H1 (cell line): Measurements from ENCODE around the gene VWA3B. TPM values are rescaled to one million over a fixed set of nuclear protein-coding genes. Genes with fewer than 3 reads are reported as not detected.

Experiments used
- CTCF ChIA-PET: fragments of 300-600 bp; sonication (Branson Sonifier 250); formaldehyde crosslinking; loops from one replicate; lab custom pipeline; 2021; ENCODE audit not compliant: partially characterized antibody; lab: Charles Lee
- POLR2A ChIA-PET: fragments of 300-600 bp; sonication (Branson Sonifier 250); formaldehyde crosslinking; loops from one replicate; lab custom pipeline; 2021; ENCODE audit warnings: inconsistent platforms; ENCODE audit not compliant: partially characterized antibody; lab: Charles Lee
- DNase-seq, 2 experiments: peaks; one replicate each; pipeline versions ENCODE4 v3.0.0 to v3.0.0-alpha.2; 2010 to 2022; ENCODE audit warnings: low spot score in 2 of 2, low read depth in 1 of 2, mixed read lengths in 1 of 2
- FAIRE-seq: peaks from 2 replicates; lab custom pipeline; 2011; peaks lifted over from hg19 to GRCh38; lab: Jason Lieb, UNC
- H2AFZ ChIP-seq: 2 replicates; pipeline ENCODE4 v1.8.1; 2012; ENCODE audit warnings: low read length, inconsistent platforms
- H2AK5ac ChIP-seq: 2 replicates; pipeline ENCODE4 v1.6.1; 2013; ENCODE audit warnings: low read depth, low read length
- H2BK120ac ChIP-seq: replicated peaks from 2 replicates; pipeline ENCODE3; 2013; ENCODE audit warnings: low read depth, low read length, inconsistent platforms
- H2BK12ac ChIP-seq: 2 replicates; pipeline ENCODE4 v1.6.1; 2013; ENCODE audit warnings: low read depth, low read length
- H2BK15ac ChIP-seq: 2 replicates; pipeline ENCODE4 v1.6.1; 2013; ENCODE audit warnings: low read length
- H2BK20ac ChIP-seq: 2 replicates; pipeline ENCODE4 v1.6.1; 2013; ENCODE audit warnings: low read length
- H2BK5ac ChIP-seq: 2 replicates; pipeline ENCODE4 v1.6.1; 2013; ENCODE audit warnings: low read depth, low read length
- H3K14ac ChIP-seq: 2 replicates; pipeline ENCODE4 v1.6.1; 2013; ENCODE audit warnings: inconsistent platforms; ENCODE audit not compliant: insufficient read length
- H3K18ac ChIP-seq: 2 replicates; pipeline ENCODE4 v1.6.1; 2013; ENCODE audit warnings: low read length; ENCODE audit errors: extremely low read depth
- H3K23ac ChIP-seq: 2 replicates; pipeline ENCODE4 v1.6.1; 2013; ENCODE audit warnings: inconsistent platforms; ENCODE audit not compliant: insufficient read length
- H3K23me2 ChIP-seq: 2 replicates; pipeline ENCODE4 v1.6.1; 2013; ENCODE audit warnings: low read depth, low read length
- H3K27ac ChIP-seq: 2 replicates; pipeline ENCODE4 v1.6.1; 2011; ENCODE audit warnings: low read depth, low read length, inconsistent platforms
- H3K27me3 ChIP-seq, 4 experiments: replicated peaks in 1 of 4; 1 replicate in 1 of 4; 2 replicates in 3 of 4; pipeline versions ENCODE4 v1.6.1 to v1.8.1; 2011 to 2013; ENCODE audit warnings: low read length in 3 of 4, mild to moderate bottlenecking in 3 of 4, inconsistent platforms in 2 of 4, mixed read lengths in 2 of 4, moderate library complexity in 1 of 4; ENCODE audit not compliant: control insufficient read depth in 3 of 4, insufficient read depth in 3 of 4; ENCODE audit errors: extremely low read depth in 1 of 4
- H3K36me3 ChIP-seq, 4 experiments: 2 replicates each; pipeline versions ENCODE4 v1.6.1 to v1.8.1; 2011 to 2013; ENCODE audit warnings: mild to moderate bottlenecking in 4 of 4, low read length in 3 of 4, moderate library complexity in 2 of 4, control low read depth in 1 of 4, inconsistent platforms in 1 of 4; ENCODE audit not compliant: insufficient read depth in 4 of 4, control insufficient read depth in 2 of 4
- H3K4ac ChIP-seq: replicated peaks from 2 replicates; pipeline ENCODE3; 2013; ENCODE audit warnings: low read length, low read depth, mixed read lengths, inconsistent platforms; ENCODE audit not compliant: insufficient read length
- H3K4me1 ChIP-seq, 4 experiments: replicated peaks in 1 of 4; 1 replicate in 1 of 4; 2 replicates in 3 of 4; pipeline versions ENCODE4 v1.6.1 to v1.8.1; 2011 to 2013; ENCODE audit warnings: low read length in 3 of 4, inconsistent platforms in 2 of 4, mixed read lengths in 1 of 4; ENCODE audit not compliant: insufficient read depth in 4 of 4, control insufficient read depth in 3 of 4
- H3K4me2 ChIP-seq, 2 experiments: 2 replicates each; pipeline versions ENCODE4 v1.6.1 to v1.8.1; 2011 to 2013; ENCODE audit warnings: low read depth in 2 of 2, low read length in 2 of 2, control low read depth in 1 of 2, inconsistent platforms in 1 of 2, mild to moderate bottlenecking in 1 of 2; ENCODE audit not compliant: insufficient read depth in 1 of 2
- H3K4me3 ChIP-seq, 4 experiments: fragments of 200-600, 300-600 bp in 1 of 4; sonication (generic), shearing (Covaris generic), sonication (Bioruptor Twin) in 1 of 4; 2 replicates each; pipeline versions ENCODE4 v1.5.1 to v1.8.1; 2011 to 2016; ENCODE audit warnings: low read length in 4 of 4, low read depth in 3 of 4, control low read depth in 2 of 4, inconsistent platforms in 2 of 4, mild to moderate bottlenecking in 2 of 4, mixed read lengths in 1 of 4, moderate library complexity in 1 of 4; ENCODE audit not compliant: insufficient read depth in 2 of 4; ENCODE audit errors: extremely low read depth in 1 of 4
- H3K56ac ChIP-seq: replicated peaks from 2 replicates; pipeline ENCODE3; 2013; ENCODE audit warnings: low read depth, mild to moderate bottlenecking, mixed read lengths, low read length, inconsistent platforms; ENCODE audit not compliant: insufficient read length
- H3K79me1 ChIP-seq: 2 replicates; pipeline ENCODE4 v1.6.1; 2013; ENCODE audit warnings: low read depth, low read length, control low read depth
- H3K79me2 ChIP-seq, 2 experiments: 2 replicates each; pipeline versions ENCODE4 v1.6.1 to v1.8.1; 2012 to 2013; ENCODE audit warnings: low read length in 2 of 2, mild to moderate bottlenecking in 2 of 2, inconsistent platforms in 1 of 2; ENCODE audit not compliant: insufficient read depth in 2 of 2, control insufficient read depth in 1 of 2
- H3K9ac ChIP-seq, 4 experiments: replicated peaks in 1 of 4; 1 replicate in 1 of 4; 2 replicates in 3 of 4; pipeline versions ENCODE4 v1.6.1 to v1.8.1; 2011 to 2013; ENCODE audit warnings: low read depth in 3 of 4, low read length in 3 of 4, control low read depth in 2 of 4, mild to moderate bottlenecking in 2 of 4, moderate library complexity in 2 of 4, inconsistent platforms in 1 of 4; ENCODE audit errors: extremely low read depth in 1 of 4
- H3K9me3 ChIP-seq, 2 experiments: 2 replicates each; pipeline versions ENCODE4 v1.6.1 to v1.8.1; 2012 to 2013; ENCODE audit warnings: mild to moderate bottlenecking in 2 of 2, moderate library complexity in 2 of 2, control low read depth in 1 of 2, inconsistent platforms in 1 of 2, low read depth in 1 of 2, low read length in 1 of 2, mixed read lengths in 1 of 2; ENCODE audit not compliant: insufficient read depth in 2 of 2
- H4K20me1 ChIP-seq, 2 experiments: replicated peaks in 1 of 2; 2 replicates each; pipeline versions ENCODE3 to v1.8.1; 2011 to 2013; ENCODE audit warnings: inconsistent platforms in 2 of 2, low read length in 2 of 2, mild to moderate bottlenecking in 1 of 2; ENCODE audit not compliant: insufficient read depth in 2 of 2, control insufficient read depth in 1 of 2
- H4K5ac ChIP-seq: 2 replicates; pipeline ENCODE4 v1.6.1; 2013; ENCODE audit warnings: low read length, low read depth, mixed read lengths, inconsistent platforms; ENCODE audit not compliant: insufficient read length
- H4K8ac ChIP-seq: 2 replicates; pipeline ENCODE4 v1.8.0; 2013; ENCODE audit warnings: mild to moderate bottlenecking, moderate library complexity, low read length, inconsistent platforms; ENCODE audit not compliant: insufficient read depth; ENCODE audit errors: extremely low read depth
- H4K91ac ChIP-seq: replicated peaks from 2 replicates; pipeline ENCODE3; 2013; ENCODE audit warnings: low read length, mixed read lengths, inconsistent platforms; ENCODE audit not compliant: insufficient read length
- BACH1 ChIP-seq: IDR thresholded peaks from 2 replicates; pipeline ENCODE4 v1.6.1; 2012; ENCODE audit warnings: low read length, improper control_type of control experiment
- CBX8 ChIP-seq: fragments of 300-800, 300-1000 bp; sonication (generic); IDR thresholded peaks from 2 replicates; pipeline ENCODE4 v1.7.1; 2016; ENCODE audit warnings: low read depth, low read length, borderline replicate concordance
- EP300 ChIP-seq, 2 experiments: IDR thresholded peaks; 1 replicate in 1 of 2; 2 replicates in 1 of 2; pipeline ENCODE4 v1.6.1; 2011 to 2012; ENCODE audit warnings: low read depth in 2 of 2, low read length in 2 of 2, mild to moderate bottlenecking in 2 of 2, borderline replicate concordance in 1 of 2, inconsistent platforms in 1 of 2, moderate library complexity in 1 of 2
- EZH2 ChIP-seq: fragments of 200-600 bp; sonication (generic); IDR thresholded peaks from 2 replicates; pipeline ENCODE4 v1.7.1; 2012; ENCODE audit warnings: low read depth, mild to moderate bottlenecking, moderate library complexity, low read length, inconsistent platforms; ENCODE audit not compliant: severe bottlenecking
- GTF2F1 ChIP-seq: IDR thresholded peaks from 2 replicates; pipeline ENCODE4 v1.6.1; 2012; ENCODE audit warnings: low read depth, low read length, improper control_type of control experiment, borderline replicate concordance
- HDAC6 ChIP-seq: IDR thresholded peaks from one replicate; pipeline ENCODE4 v1.7.1; 2012; ENCODE audit warnings: low read depth, mild to moderate bottlenecking, inconsistent platforms, low read length, moderate library complexity
- JUN ChIP-seq: IDR thresholded peaks from 2 replicates; pipeline ENCODE4 v1.6.1; 2011; ENCODE audit warnings: low read depth, mild to moderate bottlenecking, improper control_type of control experiment, low read length
- MAFK ChIP-seq: IDR thresholded peaks from 2 replicates; pipeline ENCODE4 v1.6.1; 2012; ENCODE audit warnings: low read depth, mild to moderate bottlenecking, improper control_type of control experiment, low read length
- NANOG ChIP-seq: IDR thresholded peaks from 2 replicates; pipeline ENCODE4 v1.6.1; 2011; ENCODE audit warnings: low read length, low read depth, mild to moderate bottlenecking, inconsistent platforms; ENCODE audit not compliant: insufficient read depth, poor library complexity, severe bottlenecking
- POLR2A ChIP-seq, 2 experiments: IDR thresholded peaks; 1 replicate in 1 of 2; 2 replicates in 1 of 2; pipeline ENCODE4 v1.6.1; 2011; ENCODE audit warnings: low read depth in 2 of 2, low read length in 2 of 2, mild to moderate bottlenecking in 2 of 2; ENCODE audit errors: control extremely low read depth in 1 of 2
- RBBP5 ChIP-seq: IDR thresholded peaks from 2 replicates; pipeline ENCODE4 v1.7.1; 2012; ENCODE audit warnings: low read depth, mild to moderate bottlenecking, inconsistent platforms, low read length, moderate library complexity, borderline replicate concordance
- RFX5 ChIP-seq: IDR thresholded peaks from 2 replicates; pipeline ENCODE4 v1.6.1; 2011; ENCODE audit warnings: low read depth, low read length, improper control_type of control experiment, borderline replicate concordance
- SAP30 ChIP-seq: fragments of 300-600 bp; sonication (generic); IDR thresholded peaks from 2 replicates; pipeline ENCODE4 v1.7.1; 2012; ENCODE audit warnings: low read length, moderate library complexity, mild to moderate bottlenecking, inconsistent platforms; ENCODE audit not compliant: insufficient read depth, insufficient replicate concordance
- SIRT6 ChIP-seq: IDR thresholded peaks from one replicate; pipeline ENCODE4 v1.7.1; 2012; ENCODE audit warnings: low read length, inconsistent platforms
- TAF1 ChIP-seq: IDR thresholded peaks from 2 replicates; pipeline ENCODE4 v1.6.1; 2011; ENCODE audit warnings: mild to moderate bottlenecking, low read depth, low read length
- WGBS, 2 experiments: shearing (Covaris generic) in 1 of 2; methylation state at CpG; one replicate each; pipeline versions ENCODE4 v1.1.6 to v1.1.7; 2013 to 2015; ENCODE audit warnings: low lambda C conversion rate in 2 of 2, mixed read lengths in 2 of 2, inconsistent platforms in 1 of 2, low coverage in 1 of 2, missing lambda C conversion rate in 1 of 2; ENCODE audit not compliant: insufficient replicate concordance in 2 of 2, insufficient coverage in 1 of 2, insufficient read length in 1 of 2; ENCODE audit errors: extremely low coverage in 1 of 2, missing lambda C conversion rate in 1 of 2; 5-methylcytosine and 5-hydroxymethylcytosine counted together
- polyA plus RNA-seq, 7 experiments: library from polyadenylated mRNA; depleted of rRNA in 3 of 7; stranded (reverse) in 5 of 7; unstranded in 2 of 7; fragments of >200 nt in 5 of 7; fragments of 200-250 nt in 2 of 7; gene quantifications; 1 replicate in 5 of 7; 2 replicates in 1 of 7; 4 replicates in 1 of 7; pipeline versions ENCODE4 v1.2.1 to v1.2.3, GENCODE V29; 2011 to 2013; ENCODE audit warnings: missing spikeins in 2 of 7, mixed read lengths in 2 of 7
- total RNA-seq: library from RNA; stranded (reverse); fragmentation: NEBNext Ultra II Directional; extraction: Animal tissue kit (Norgen Biotek cat#: 25700); gene quantifications from 2 replicates; pipeline ENCODE4 v1.2.1, GENCODE V29; 2021

Gene VWA3B
- total and polyA plus RNA-seq, 2 of the 8 experiments (the other 6 are each of a cell fraction or from before 2014, with no cell fraction given): not detected

DNA sequence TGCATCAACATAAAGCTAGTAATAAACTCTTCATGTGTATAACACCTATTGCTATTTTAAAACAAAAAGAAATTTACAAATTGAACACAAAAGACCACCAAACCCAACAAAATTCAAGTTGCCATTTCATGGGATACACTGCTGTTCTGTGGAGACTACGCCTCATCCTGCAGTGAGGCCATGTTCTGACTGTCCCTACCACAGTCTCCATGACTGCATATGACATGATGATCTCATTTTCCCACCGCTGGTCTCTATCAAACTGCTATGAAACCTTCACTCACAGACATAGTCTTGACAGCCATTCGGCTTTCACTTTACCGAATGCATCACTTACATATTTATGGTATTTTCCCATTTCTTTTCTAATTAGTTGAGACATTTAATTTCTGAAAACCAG, 21.2 kb upstream of the VWA3B start:
- no peak for DNase-seq
- Histone ChIP-seq H3K9ac (no peak overlapping the region), H3K9me3 (no peaks in the 10 kb centered on the region), H2BK5ac (no peak overlapping the region), H3K4me3 (no peak overlapping the region), H2AK5ac (no peak overlapping the region), H3K79me2 (no peaks in the 10 kb centered on the region), H3K18ac (no peak overlapping the region), H2AFZ (no peak overlapping the region), H4K5ac (no peak overlapping the region), H3K4ac (no peak overlapping the region), H3K27ac (no peak overlapping the region), H2BK120ac (no peak overlapping the region), H3K4me2 (no peak overlapping the region), H3K79me1 (no peaks in the 10 kb centered on the region), H3K36me3 (no peaks in the 10 kb centered on the region), H4K20me1 (no peaks in the 10 kb centered on the region), H3K23me2 (no peaks in the 10 kb centered on the region), H2BK20ac (no peak overlapping the region), H3K23ac (no peak overlapping the region), H4K8ac (no peak overlapping the region), H3K56ac (no peak overlapping the region), H2BK15ac (no peak overlapping the region), H2BK12ac (no peak overlapping the region), H4K91ac (no peak overlapping the region), H3K27me3 (peaks cover 0 to 1% (median 0%) of the 10 kb centered on the region in 4 experiments; a peak in 1 of 7 replicates), H3K14ac (no peak overlapping the region), H3K4me1 (0 out of 7 replicates have a peak, but pooled peaks cover 0 to 3% (median 0%) of the 10 kb centered on the region in 4 experiments)
- no peak for FAIRE-seq
- CTCF ChIA-PET: interaction anchor here (1.1 kb wide), 1 partner anchor 40 kb away, joined by 3 read pairs; no protein-coding TSS in a partner anchor
- POLR2A ChIA-PET: no interaction called here
- 90% methylated on average over 4 of the region's 4 CpGs; no CpG with 5 or more reads in 1 of the 2 experiments for WGBS, 2 experiments
- TF ChIP-seq RBBP5: no peak
- no peak for TF ChIP-seq RFX5
- TF ChIP-seq CBX8: no peak
- TF ChIP-seq POLR2A (IDR thresholded peaks at IDR 0.05; ENCODE audit: control extremely low read depth in 1 of 2, low read depth in 2 of 2, low read length in 2 of 2): no peak
- TF ChIP-seq MAFK: no peak
- no peak for TF ChIP-seq SIRT6
- TF ChIP-seq TAF1: no peak
- TF ChIP-seq EP300 (IDR thresholded peaks at IDR 0.05; ENCODE audit: borderline replicate concordance in 1 of 2, low read depth in 2 of 2, low read length in 2 of 2): no peak
- no peak for TF ChIP-seq SAP30
- TF ChIP-seq EZH2: no peak
- TF ChIP-seq GTF2F1: no peak
- TF ChIP-seq BACH1: no peak
- TF ChIP-seq NANOG: no peak
- TF ChIP-seq HDAC6: no peak
- TF ChIP-seq JUN: no peak
